Measurements from ENCODE around the gene PABPC4L.
"Not testable (repeated sequence)": the region's sequence is repeated elsewhere in the genome, so short reads cannot be mapped to it uniquely, and the experiment has no call there.

PABPC4L gene

GRCh38 chr4:134201216-134202161 is at the start of gene PABPC4L:
TSS of gene PABPC4L (minus strand) at chr4:134201789. CDS start at chr4:134201019, 770 bp downstream.
- DNase-seq, result no peak

- DNase-seq, result no peak
Measured at GRCh38 chr4:134251322-134251721, 49.7 kb upstream of the PABPC4L start.

GRCh38 chr4:134243742-134244713 is 42.4 kb upstream of the PABPC4L start:
- DNase-seq, result no peak

GRCh38 chr4:134219043-134219442 is 17.5 kb upstream of the PABPC4L start:
- DNase-seq, result no peak

- no peak for DNase-seq
Measured at GRCh38 chr4:134216411-134216810, 14.8 kb upstream of the PABPC4L start.

GRCh38 chr4:134215620-134216344 is 14.2 kb upstream of the PABPC4L start:
- no peak for DNase-seq

GRCh38 chr4:134207955-134208354 is 6.4 kb upstream of the PABPC4L start:
- DNase-seq, result not testable (repeated sequence)

- no peak for DNase-seq
Measured at GRCh38 chr4:134202166-134202956, 772 bp upstream of the PABPC4L start.

- DNase-seq, result no peak
Measured at GRCh38 chr4:134200811-134201215, 776 bp downstream of the PABPC4L start.

- no peak for DNase-seq
Measured at GRCh38 chr4:134189949-134190348, 11.6 kb downstream of the PABPC4L start.

GRCh38 chr4:134189480-134189879 is 12.1 kb downstream of the PABPC4L start:
- DNase-seq, result no peak

GRCh38 chr4:134178706-134179105 is 22.9 kb downstream of the PABPC4L start:
- no peak for DNase-seq

- DNase-seq, result no peak
Measured at GRCh38 chr4:134174271-134174670, 27.3 kb downstream of the PABPC4L start.

GRCh38 chr4:134160211-134160610 is 41.4 kb downstream of the PABPC4L start:
- DNase-seq, result no peak

- DNase-seq, result no peak
Measured at GRCh38 chr4:134154097-134154496, 47.5 kb downstream of the PABPC4L start.

GRCh38 chr4:134147941-134148340 is 53.6 kb downstream of the PABPC4L start:
- no peak for DNase-seq
